Fibroblast of the aortic adventitia (primary cell): ENCODE results near the gene STARD9. TPM values are rescaled to one million over a fixed set of nuclear protein-coding genes. Genes with fewer than 3 reads are reported as not detected.
"Not testable (repeated sequence)": the region's sequence is repeated elsewhere in the genome, so short reads cannot be mapped to it uniquely, and the experiment has no call there.

Experiments
- DNase-seq: peaks from one replicate; pipeline ENCODE4 v3.0.0-alpha.2; 2010; ENCODE audit warnings: low read depth
- H3K4me3 ChIP-seq: 2 replicates; pipeline ENCODE4 v1.5.1; 2011; ENCODE audit warnings: low read depth, mild to moderate bottlenecking, control low read depth, low read length, moderate library complexity
- CTCF ChIP-seq: IDR thresholded peaks from 2 replicates; pipeline ENCODE4 v1.5.1; 2011; ENCODE audit warnings: mild to moderate bottlenecking, low read length, control low read depth, inconsistent platforms; ENCODE audit not compliant: insufficient read depth
- total RNA-seq: library from RNA; depleted of rRNA; stranded (reverse); fragments of >200 nt; gene quantifications from 2 replicates; pipeline ENCODE4 v1.2.3, GENCODE V29; 2012; ENCODE audit warnings: low replicate concordance

The STARD9 gene
- total RNA-seq, 1 donor, result 8.0 TPM

GRCh38 chr15:42591238-42591934, 16.0 kb downstream of the STARD9 start:
- peak; percentile 22 for TF ChIP-seq CTCF
- no peak overlapping the region for H3K4me3 ChIP-seq
- DNase-seq, result peak; percentile 45

GRCh38 chr15:42592716-42593115, 17.3 kb downstream of the STARD9 start:
- H3K4me3 ChIP-seq, result no peak overlapping the region
- no peak for TF ChIP-seq CTCF
- no peak for DNase-seq

- no peak for TF ChIP-seq CTCF
- H3K4me3 ChIP-seq, result no peak overlapping the region
- DNase-seq, result peak; percentile 42
Measured at GRCh38 chr15:42593143-42593542, 17.7 kb downstream of the STARD9 start.

- no peak for TF ChIP-seq CTCF
- no peak overlapping the region for H3K4me3 ChIP-seq
- DNase-seq, result no peak
Measured at GRCh38 chr15:42594095-42594494, 18.7 kb downstream of the STARD9 start.

- no peak for TF ChIP-seq CTCF
- H3K4me3 ChIP-seq, result no peak overlapping the region
- DNase-seq, result peak; percentile 68
Measured at GRCh38 chr15:42595626-42596240, 20.3 kb downstream of the STARD9 start.

- not testable (repeated sequence) for DNase-seq, H3K4me3 ChIP-seq
Measured at GRCh38 chr15:42601316-42601715, 25.9 kb downstream of the STARD9 start.

GRCh38 chr15:42602501-42602900, 27.1 kb downstream of the STARD9 start:
- DNase-seq, result no peak
- TF ChIP-seq CTCF, result no peak
- no peak overlapping the region for H3K4me3 ChIP-seq
